ENCODE measurements around the gene NPAS2. TPM values are rescaled to one million over a fixed set of nuclear protein-coding genes. Genes with fewer than 3 reads are reported as not detected.

NPAS2 gene
- total and polyA plus RNA-seq, 2 of the 8 experiments (the other 6 are each of a cell fraction or from before 2014, with no cell fraction given) = 1.8 to 1.9 TPM

DNA sequence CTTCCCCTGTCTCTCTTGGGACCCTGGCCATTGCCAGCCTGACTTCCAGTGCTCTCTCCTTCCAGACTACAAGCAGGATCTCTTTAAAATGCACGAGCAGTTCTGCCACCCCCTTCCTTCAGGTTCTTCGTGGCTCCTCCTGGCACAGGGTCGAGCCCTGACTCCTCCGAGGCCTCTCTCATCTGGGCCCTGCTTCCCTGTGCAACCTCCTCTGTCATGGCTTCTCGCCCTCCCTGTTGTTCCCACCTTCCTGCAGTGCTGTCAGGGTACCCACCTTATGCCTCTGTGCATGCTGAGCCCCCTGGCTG lies 125.4 kb downstream of the NPAS2 start:
- Histone ChIP-seq H4K20me1 (replicated peaks in 1 of 2; ENCODE audit: control insufficient read depth in 1 of 2, insufficient read depth in 2 of 2, low read length in 2 of 2) (no peaks in the 10 kb centered on the region), H2BK5ac (ENCODE audit: low read depth, low read length) (no peak overlapping the region), H2AFZ (ENCODE audit: low read length) (no peak overlapping the region), H4K5ac (ENCODE audit: insufficient read length, low read depth, low read length) (no peak overlapping the region), H3K4me1 (replicated peaks in 1 of 4; ENCODE audit: control insufficient read depth in 3 of 4, insufficient read depth in 4 of 4, low read length in 3 of 4) (peaks cover 0 to 9% (median 4%) of the 10 kb centered on the region in 4 experiments; a peak in 4 of 7 replicates), H3K23ac (ENCODE audit: insufficient read length) (no peak overlapping the region), H3K4me2 (ENCODE audit: insufficient read depth in 1 of 2, low read depth in 2 of 2, low read length in 2 of 2) (no peak overlapping the region), H3K14ac (ENCODE audit: insufficient read length) (no peak overlapping the region), H3K18ac (ENCODE audit: extremely low read depth, low read length) (no peak overlapping the region), H3K4ac (replicated peaks; ENCODE audit: insufficient read length, low read depth, low read length) (no peak overlapping the region), H3K9ac (replicated peaks in 1 of 4; ENCODE audit: extremely low read depth in 1 of 4, low read depth in 3 of 4, low read length in 3 of 4) (no peak overlapping the region), H4K8ac (ENCODE audit: extremely low read depth, insufficient read depth, low read length) (no peak overlapping the region), H2BK20ac (ENCODE audit: low read length) (no peak overlapping the region), H2BK12ac (ENCODE audit: low read depth, low read length) (no peak overlapping the region), H3K79me2 (ENCODE audit: control insufficient read depth in 1 of 2, insufficient read depth in 2 of 2, low read length in 2 of 2) (no peaks in the 10 kb centered on the region), H2BK120ac (replicated peaks; ENCODE audit: low read depth, low read length) (no peak overlapping the region), H3K4me3 (ENCODE audit: extremely low read depth in 1 of 4, insufficient read depth in 2 of 4, low read depth in 3 of 4, low read length in 4 of 4) (no peak overlapping the region), H3K79me1 (ENCODE audit: low read depth, low read length) (no peaks in the 10 kb centered on the region), H3K23me2 (ENCODE audit: low read depth, low read length) (no peaks in the 10 kb centered on the region), H3K9me3 (ENCODE audit: insufficient read depth in 2 of 2, low read depth in 1 of 2, low read length in 1 of 2) (no peaks in the 10 kb centered on the region), H4K91ac (replicated peaks; ENCODE audit: insufficient read length, low read length) (no peak overlapping the region), H3K36me3 (ENCODE audit: control insufficient read depth in 2 of 4, insufficient read depth in 4 of 4, low read length in 3 of 4) (no peaks in the 10 kb centered on the region), H3K56ac (replicated peaks; ENCODE audit: insufficient read length, low read depth, low read length) (no peak overlapping the region), H3K27me3 (replicated peaks in 1 of 4; ENCODE audit: control insufficient read depth in 3 of 4, extremely low read depth in 1 of 4, insufficient read depth in 3 of 4, low read length in 3 of 4) (no peaks in the 10 kb centered on the region), H3K27ac (ENCODE audit: low read depth, low read length) (no peak overlapping the region), H2AK5ac (ENCODE audit: low read depth, low read length) (no peak overlapping the region), H2BK15ac (ENCODE audit: low read length) (no peak overlapping the region)
- no peak for DNase-seq (ENCODE audit: low read depth in 1 of 2, low spot score in 2 of 2)
- POLR2A ChIA-PET (ENCODE audit: partially characterized antibody) = no interaction called here
- 89% methylated on average over 4 of the region's 5 CpGs; no CpG with 5 or more reads in 1 of the 2 experiments for WGBS, 2 experiments (ENCODE audit: extremely low coverage in 1 of 2, insufficient coverage in 1 of 2, insufficient read length in 1 of 2, insufficient replicate concordance in 2 of 2, low coverage in 1 of 2, low lambda C conversion rate in 2 of 2, missing lambda C conversion rate in 1 of 2)
- CTCF ChIA-PET (ENCODE audit: partially characterized antibody) = no interaction called here
- TF ChIP-seq HDAC2 (IDR thresholded peaks at IDR 0.05; ENCODE audit: borderline replicate concordance in 1 of 2, low read depth in 2 of 2, low read length in 2 of 2) (no peak), BCL11A (IDR thresholded peaks at IDR 0.05; ENCODE audit: low read depth in 2 of 2, low read length in 2 of 2) (no peak), RXRA (IDR thresholded peaks at IDR 0.05; ENCODE audit: insufficient read depth, low read depth, low read length) (no peak), SUZ12 (IDR thresholded peaks at IDR 0.05; ENCODE audit: low read length) (no peak), TCF12 (IDR thresholded peaks at IDR 0.05; ENCODE audit: low read depth, low read length) (no peak), JUND (IDR thresholded peaks at IDR 0.05; ENCODE audit: low read length) (no peak), SP2 (IDR thresholded peaks at IDR 0.05; ENCODE audit: low read length) (no peak), SRF (IDR thresholded peaks at IDR 0.05; ENCODE audit: low read depth, low read length) (no peak)
- TF ChIP-seq, protein P1, sequence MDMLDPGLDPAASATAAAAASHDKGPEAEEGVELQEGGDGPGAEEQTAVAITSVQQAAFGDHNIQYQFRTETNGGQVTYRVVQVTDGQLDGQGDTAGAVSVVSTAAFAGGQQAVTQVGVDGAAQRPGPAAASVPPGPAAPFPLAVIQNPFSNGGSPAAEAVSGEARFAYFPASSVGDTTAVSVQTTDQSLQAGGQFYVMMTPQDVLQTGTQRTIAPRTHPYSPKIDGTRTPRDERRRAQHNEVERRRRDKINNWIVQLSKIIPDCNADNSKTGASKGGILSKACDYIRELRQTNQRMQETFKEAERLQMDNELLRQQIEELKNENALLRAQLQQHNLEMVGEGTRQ (IDR thresholded peaks at IDR 0.05; ENCODE audit: low read length) = no peak
- FAIRE-seq = no peak

Measured in H1 (cell line).